HG03103 (cell line): ENCODE measurements around the gene PEDS1.
"Not testable (repeated sequence)": the region's sequence is repeated elsewhere in the genome, so short reads cannot be mapped to it uniquely, and the experiment has no call there.

Source experiments
- ATAC-seq: cut with Tn5 transposase; IDR thresholded peaks from one replicate; pipeline ENCODE4 v1.9.1; 2021; ENCODE audit warnings: low read depth; ENCODE audit not compliant: unreplicated experiment

Gene PEDS1

GRCh38 chr20:50191065-50191543 is 37.6 kb upstream of the PEDS1 start:
- ATAC-seq, result peak; percentile 20

- ATAC-seq, result peak; percentile 36
Observed at GRCh38 chr20:50190251-50191064, 36.9 kb upstream of the PEDS1 start, which contains the start of gene CEBPB. CEBPB (plus strand) TSS chr20:50190830; CDS start chr20:50191034, 204 bp downstream.

- no peak for ATAC-seq
Observed at GRCh38 chr20:50189681-50190250, 36.2 kb upstream of the PEDS1 start.

GRCh38 chr20:50188879-50189680 is 35.6 kb upstream of the PEDS1 start:
- no peak for ATAC-seq

- no peak for ATAC-seq
Observed at GRCh38 chr20:50188287-50188688, 34.8 kb upstream of the PEDS1 start.

- ATAC-seq, result no peak
Observed at GRCh38 chr20:50187403-50188051, 34.0 kb upstream of the PEDS1 start.

- ATAC-seq, result no peak
Observed at GRCh38 chr20:50186987-50187402, 33.5 kb upstream of the PEDS1 start.

GRCh38 chr20:50186151-50186885 is 32.8 kb upstream of the PEDS1 start:
- ATAC-seq, result no peak

GRCh38 chr20:50185426-50185825 is 31.9 kb upstream of the PEDS1 start:
- ATAC-seq, result no peak

GRCh38 chr20:50182346-50182745 is 28.8 kb upstream of the PEDS1 start:
- ATAC-seq, result no peak

GRCh38 chr20:50181344-50181743 is 27.8 kb upstream of the PEDS1 start:
- no peak for ATAC-seq

- ATAC-seq, result not testable (repeated sequence)
Observed at GRCh38 chr20:50178672-50179071, 25.1 kb upstream of the PEDS1 start.

GRCh38 chr20:50175938-50176933 is 22.7 kb upstream of the PEDS1 start:
- no peak for ATAC-seq

GRCh38 chr20:50174456-50174855 is 20.9 kb upstream of the PEDS1 start:
- no peak for ATAC-seq

- ATAC-seq, result no peak
Observed at GRCh38 chr20:50172347-50173013, 19.0 kb upstream of the PEDS1 start.

GRCh38 chr20:50170549-50171220 is 17.2 kb upstream of the PEDS1 start:
- no peak for ATAC-seq

- no peak for ATAC-seq
Observed at GRCh38 chr20:50169329-50169823, 15.9 kb upstream of the PEDS1 start.
